B cell (primary cell): ENCODE measurements around the gene EEF2KMT. TPM values are rescaled to one million over a fixed set of nuclear protein-coding genes. Genes with fewer than 3 reads are reported as not detected.
"Not testable (repeated sequence)": the region's sequence is repeated elsewhere in the genome, so short reads cannot be mapped to it uniquely, and the experiment has no call there.

Experiments
- ATAC-seq: fragments of 200-7000 bp; cut with Tn5 transposase; one replicate; pipeline ENCODE4 v1.10.0; 2021; ENCODE audit warnings: low read depth, mild to moderate bottlenecking, moderate number of reproducible peaks, moderate library complexity
- CTCF ChIA-PET: fragments of 350-600 bp; sonication (Branson Sonifier 250); formaldehyde crosslinking; loops from one replicate; lab custom pipeline; 2021; ENCODE audit warnings: antibody characterized with exemption, inconsistent platforms; lab: Charles Lee
- POLR2A ChIA-PET: fragments of 350-600 bp; sonication (Branson Sonifier 250); formaldehyde crosslinking; loops from one replicate; lab custom pipeline; 2021; ENCODE audit warnings: antibody characterized with exemption; lab: Charles Lee
- DNase-seq: peaks from one replicate; pipeline ENCODE4 v3.0.0; 2013
- H2AFZ ChIP-seq: 2 replicates; pipeline ENCODE4 v1.6.1; 2012; ENCODE audit warnings: mild to moderate bottlenecking, low read depth, low read length; ENCODE audit not compliant: insufficient read depth, poor library complexity, severe bottlenecking
- H3K27ac ChIP-seq, 2 donors: 1 replicate in 1 of 2; 2 replicates in 1 of 2; pipeline ENCODE4 v1.5.1; 2012 to 2013; ENCODE audit warnings: low read length in 2 of 2, mild to moderate bottlenecking in 2 of 2, moderate library complexity in 1 of 2
- H3K27me3 ChIP-seq, 4 experiments: fragments of 200-600 bp in 1 of 4; sonication (generic) in 1 of 4; replicated peaks in 1 of 4; 1 replicate in 2 of 4; 2 replicates in 2 of 4; pipeline versions ENCODE4 v1.6.1 to v1.7.0; 2013 to 2016; ENCODE audit warnings: low read length in 3 of 4, mild to moderate bottlenecking in 2 of 4, mixed read lengths in 1 of 4, moderate library complexity in 1 of 4; ENCODE audit not compliant: insufficient read depth in 4 of 4, control insufficient read depth in 3 of 4; ENCODE audit errors: control extremely low read depth in 1 of 4
- H3K36me3 ChIP-seq, 2 experiments: replicated peaks in 1 of 2; 1 replicate in 1 of 2; 2 replicates in 1 of 2; pipeline versions ENCODE4 v1.6.1 to v1.7.1; 2013; ENCODE audit warnings: low read length in 1 of 2; ENCODE audit not compliant: insufficient read depth in 2 of 2, control insufficient read depth in 1 of 2; ENCODE audit errors: control extremely low read depth in 1 of 2, extremely low read depth in 1 of 2
- H3K4me1 ChIP-seq, 2 donors: fragments of 200-600 bp in 1 of 2; sonication (generic) in 1 of 2; 1 replicate in 1 of 2; 2 replicates in 1 of 2; pipeline versions ENCODE4 v1.5.1 to v1.6.1; 2013 to 2017; ENCODE audit warnings: low read length in 2 of 2; ENCODE audit not compliant: control insufficient read depth in 2 of 2, insufficient read depth in 2 of 2
- H3K4me2 ChIP-seq: replicated peaks from 2 replicates; pipeline ENCODE3; 2012; ENCODE audit warnings: mild to moderate bottlenecking, low read depth, low read length; ENCODE audit not compliant: poor library complexity, severe bottlenecking
- H3K4me3 ChIP-seq, 5 experiments: fragments of 200-600 bp in 1 of 5; sonication (generic) in 1 of 5; 1 replicate in 3 of 5; 2 replicates in 2 of 5; pipeline versions ENCODE4 v1.5.1 to v1.7.0; 2011 to 2016; ENCODE audit warnings: low read length in 4 of 5, mild to moderate bottlenecking in 4 of 5, low read depth in 2 of 5, control low read depth in 1 of 5, moderate library complexity in 1 of 5; ENCODE audit not compliant: insufficient read depth in 1 of 5; ENCODE audit errors: control extremely low read depth in 1 of 5, extremely low read depth in 1 of 5
- H3K79me2 ChIP-seq: fragments of 200-600 bp; sonication (generic); one replicate; pipeline ENCODE4 v1.6.0; 2016; ENCODE audit warnings: low read length; ENCODE audit not compliant: control insufficient read depth, insufficient read depth
- H3K9ac ChIP-seq: fragments of 200-600 bp; sonication (generic); 2 replicates; pipeline ENCODE4 v1.6.1; 2017; ENCODE audit warnings: mild to moderate bottlenecking, low read length, moderate library complexity
- H3K9me3 ChIP-seq, 3 donors: one replicate each; pipeline versions ENCODE4 v1.6.1 to v1.7.1; 2013; ENCODE audit warnings: low read length in 2 of 3; ENCODE audit not compliant: control insufficient read depth in 2 of 3, insufficient read depth in 1 of 3; ENCODE audit errors: control extremely low read depth in 1 of 3
- H4K20me1 ChIP-seq: 2 replicates; pipeline ENCODE4 v1.6.0; 2012; ENCODE audit warnings: mild to moderate bottlenecking, low read length; ENCODE audit not compliant: insufficient read depth, control insufficient read depth, poor library complexity, severe bottlenecking
- H3K27ac Mint-ChIP-seq: one replicate; pipeline ENCODE4 v1.8.0; 2021; ENCODE audit warnings: mixed read lengths
- H3K27me3 Mint-ChIP-seq: one replicate; pipeline ENCODE4 v1.8.0; 2021; ENCODE audit warnings: mixed read lengths
- H3K4me1 Mint-ChIP-seq: one replicate; pipeline ENCODE4 v1.8.0; 2021; ENCODE audit warnings: mixed read lengths
- H3K4me3 Mint-ChIP-seq: one replicate; pipeline ENCODE4 v1.8.0; 2021; ENCODE audit warnings: mixed read lengths
- H3K9me3 Mint-ChIP-seq: one replicate; pipeline ENCODE4 v1.8.0; 2022; ENCODE audit warnings: mixed read lengths; ENCODE audit not compliant: insufficient read depth
- WGBS: methylation state at CpG from one replicate; pipeline ENCODE4 v1.1.5; 2013; ENCODE audit warnings: missing lambda C conversion rate; ENCODE audit not compliant: insufficient coverage; 5-methylcytosine and 5-hydroxymethylcytosine counted together
- intact Hi-C: fragments of 100-400 bp; cut with micrococcal nuclease; formaldehyde crosslinking; loops from one replicate; pipeline ENCODE4 v1.10.0; 2022
- polyA plus RNA-seq: library from polyadenylated mRNA; depleted of rRNA; stranded (reverse); fragments of >200 nt; gene quantifications from 2 replicates; pipeline ENCODE4 v1.2.3, GENCODE V29; 2012
- total RNA-seq, 2 donors: library from RNA; stranded (reverse); fragments of 120-200 nt in 1 of 2; gene quantifications; 1 replicate in 1 of 2; 2 replicates in 1 of 2; pipeline versions ENCODE4 v1.2.3 to v1.2.4, GENCODE V29; 2013 to 2022

EEF2KMT gene
- total and polyA plus RNA-seq, 2 donors (not counting 1 experiment from before 2014, with no cell fraction given) = 7.8 to 8.0 TPM

DNA sequence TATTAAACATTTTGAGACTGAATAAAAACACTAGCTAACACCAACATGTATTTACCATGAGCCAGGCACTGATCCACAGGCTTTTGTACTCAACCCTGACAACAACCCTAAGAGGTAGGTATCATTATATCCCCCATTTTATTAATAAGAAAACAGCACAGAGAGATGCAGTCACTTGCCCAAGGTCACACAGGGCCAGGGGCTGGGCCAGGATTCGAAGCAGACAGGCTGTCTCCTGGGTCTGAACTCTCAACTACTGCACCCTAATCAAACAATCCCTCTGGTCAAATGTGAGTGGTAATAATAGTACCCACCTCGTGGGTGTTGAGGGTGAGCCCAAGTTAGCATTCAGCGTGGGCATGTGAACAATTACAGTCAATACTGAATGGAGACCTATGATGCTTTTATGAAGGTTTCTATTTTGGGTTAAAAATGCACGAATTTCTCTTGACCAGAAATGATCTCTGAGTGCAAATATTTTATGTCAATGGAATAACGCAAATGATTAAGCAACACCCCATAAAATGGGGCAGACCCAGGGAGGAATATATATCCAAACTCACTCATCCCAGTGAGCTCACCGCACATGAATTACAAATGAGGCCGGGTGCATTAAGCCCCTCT lies 1.0 kb downstream of the EEF2KMT start:
- H3K9me3 ChIP-seq, H3K27me3 ChIP-seq, CTCF ChIA-PET, H3K79me2 ChIP-seq, H3K4me1 ChIP-seq, H3K9me3 Mint-ChIP-seq, H4K20me1 ChIP-seq, H3K27ac ChIP-seq, ATAC-seq, DNase-seq, H3K36me3 ChIP-seq, H3K27me3 Mint-ChIP-seq: not testable (repeated sequence)
- H3K4me1 Mint-ChIP-seq = peaks cover 18% of the 10 kb centered on the region
- peak overlapping the region; percentile 91 for H3K4me3 Mint-ChIP-seq
- Histone ChIP-seq H3K9ac (peak overlapping the region; percentile 70), H2AFZ (peak overlapping the region; percentile 89), H3K4me3 (peak overlapping the region in 3 of 5 experiments; percentile 62 to 68 (median 67)), H3K4me2 (peak overlapping the region; percentile 55)
- intact Hi-C loops = loop anchor here (1.0 to 5.0 kb wide), 4 partner anchors 25 to 844 kb away; partner anchors contain the start of genes ALG1 and SEC14L5
- no CpG with 5 or more reads among the region's 7 CpGs for WGBS
- peak overlapping the region; percentile 87 for H3K27ac Mint-ChIP-seq
- POLR2A ChIA-PET = interaction anchor here (1.3 kb wide), 1 partner anchor 24 kb away, joined by 6 read pairs; the partner anchor contains the start of gene ALG1

DNA sequence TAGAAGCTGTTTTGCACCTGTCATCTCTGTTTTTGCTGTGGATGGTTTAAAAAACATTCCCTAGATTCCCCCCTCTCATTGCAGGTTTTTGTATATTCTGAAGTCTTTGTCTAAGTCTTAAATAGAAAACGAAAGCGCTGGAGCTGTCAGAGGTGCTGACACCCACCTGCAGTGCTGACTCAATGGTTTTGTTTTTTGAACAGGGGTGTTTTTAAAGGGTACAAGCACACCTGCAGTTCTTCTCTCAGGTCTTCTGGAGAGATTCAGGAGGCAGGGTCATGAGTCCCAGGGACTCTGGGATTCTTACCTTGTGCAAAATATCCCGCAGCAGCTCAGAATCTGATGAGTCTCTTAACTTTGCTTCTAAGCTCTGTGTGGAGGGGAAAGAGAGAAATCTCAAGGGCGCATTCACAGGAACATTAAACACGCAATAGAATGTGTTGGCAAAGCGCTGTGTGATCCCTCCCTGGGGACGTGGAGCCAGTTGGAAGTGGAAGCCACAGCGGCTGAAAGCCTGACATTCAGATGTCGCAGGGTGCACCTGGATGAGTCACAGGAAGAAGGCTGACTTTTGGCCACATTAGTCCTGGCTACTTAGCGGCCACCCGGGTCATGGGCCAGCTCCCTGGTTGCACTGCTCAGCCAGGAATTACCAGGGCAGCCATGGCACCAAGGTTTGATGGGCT lies 2.3 kb downstream of the EEF2KMT start:
- H3K9ac ChIP-seq, H3K27ac ChIP-seq, CTCF ChIA-PET, H3K27ac Mint-ChIP-seq, H3K27me3 Mint-ChIP-seq, H3K27me3 ChIP-seq, H4K20me1 ChIP-seq, H3K4me3 Mint-ChIP-seq, H2AFZ ChIP-seq, H3K4me1 ChIP-seq, H3K36me3 ChIP-seq, H3K9me3 ChIP-seq, H3K4me2 ChIP-seq, H3K9me3 Mint-ChIP-seq, ATAC-seq, H3K79me2 ChIP-seq, POLR2A ChIA-PET, DNase-seq, H3K4me3 ChIP-seq: not testable (repeated sequence)
- H3K4me1 Mint-ChIP-seq = peaks cover 18% of the 10 kb centered on the region
- WGBS = 98% methylated on average over 8 of the region's 11 CpGs
- intact Hi-C loops = loop anchor here (5.0 kb wide), 3 partner anchors 138 to 843 kb away; partner anchors contain the start of gene SEC14L5

DNA sequence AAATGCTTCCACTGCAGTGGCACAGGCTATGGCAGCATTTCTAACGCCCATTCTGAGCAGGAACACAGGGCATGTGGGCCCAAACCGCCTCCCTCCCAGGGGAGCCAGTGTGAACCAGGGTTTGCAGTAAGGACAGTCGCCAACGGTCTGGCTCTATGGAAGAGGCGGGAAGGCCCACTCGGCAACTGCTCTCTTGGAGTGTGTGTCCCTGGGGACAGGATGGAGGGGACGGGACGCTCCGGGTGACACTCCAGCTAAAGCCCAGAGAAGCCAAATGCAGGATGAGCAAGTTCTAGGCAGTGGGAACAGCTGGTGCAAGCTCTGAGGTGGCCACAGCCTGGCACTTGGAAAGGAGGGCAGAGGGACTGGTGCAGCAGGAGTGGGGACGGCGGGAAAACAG lies 3.8 kb downstream of the EEF2KMT start:
- H3K27me3 ChIP-seq, H3K79me2 ChIP-seq, H3K9me3 Mint-ChIP-seq, H3K27ac Mint-ChIP-seq, H4K20me1 ChIP-seq, H3K27ac ChIP-seq, H3K4me3 Mint-ChIP-seq, H3K9me3 ChIP-seq, intact Hi-C loops, H2AFZ ChIP-seq, H3K36me3 ChIP-seq, H3K27me3 Mint-ChIP-seq, H3K9ac ChIP-seq, ATAC-seq, H3K4me2 ChIP-seq, H3K4me3 ChIP-seq, POLR2A ChIA-PET, H3K4me1 ChIP-seq, DNase-seq: not testable (repeated sequence)
- 91% methylated on average over 9 of the region's 11 CpGs for WGBS
- CTCF ChIA-PET = interaction anchor here (1.4 to 2.5 kb wide), 2 partner anchors 18 to 37 kb away, joined by 4 to 10 read pairs; no protein-coding TSS in a partner anchor
- H3K4me1 Mint-ChIP-seq = peaks cover 15% of the 10 kb centered on the region
